DOHH2 (cell line): ENCODE measurements around the gene CFAP157.

Experiments used
- CTCF ChIP-seq: fragments of 200-600 bp; sonication (generic); IDR thresholded peaks from one replicate; pipeline ENCODE4 v1.5.1; 2014; ENCODE audit warnings: antibody characterized with exemption, mild to moderate bottlenecking, low read depth, low read length; ENCODE audit not compliant: poor library complexity, severe bottlenecking
- EZH2phosphoT487 ChIP-seq: fragments of 200-600 bp; sonication (generic); IDR thresholded peaks from 2 replicates; pipeline ENCODE4 v1.6.1; 2017; ENCODE audit warnings: borderline replicate concordance, mild to moderate bottlenecking, antibody characterized with exemption, low read length, moderate library complexity, mixed read lengths

DNA sequence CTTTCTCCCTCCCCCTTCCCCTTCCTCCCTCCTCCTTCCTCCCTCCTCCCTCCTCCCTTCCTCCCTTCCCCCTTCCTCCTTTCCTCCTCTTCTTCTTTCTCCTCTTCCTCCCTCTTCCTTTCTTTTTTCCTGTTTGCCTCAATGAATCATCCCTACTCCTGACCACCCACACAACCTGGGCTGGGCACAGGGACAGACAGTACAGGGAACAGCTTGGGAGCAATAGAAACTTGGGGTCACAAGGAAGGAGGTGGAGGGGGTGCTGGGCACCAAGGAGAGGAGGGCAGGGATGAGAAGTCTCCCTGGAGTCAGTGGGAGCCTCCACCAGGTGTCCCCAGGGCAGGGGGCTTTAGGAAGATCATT, 14.1 kb downstream of the CFAP157 start:
- TF ChIP-seq CTCF, result no peak
- TF ChIP-seq EZH2phosphoT487, result no peak
